Trophoblast cell (in vitro differentiated cells and primary cell): ENCODE data around the gene PLS1.

Source experiments
- DNase-seq, 2 donors: peaks; one replicate each; pipeline ENCODE4 v3.0.0-alpha.2; 2016
- H2AFZ ChIP-seq: 2 replicates; pipeline ENCODE4 v1.6.1; 2013; ENCODE audit warnings: low read length, moderate library complexity, mild to moderate bottlenecking; ENCODE audit not compliant: insufficient read depth, poor library complexity
- H2AK5ac ChIP-seq: 2 replicates; pipeline ENCODE4 v1.6.1; 2013; ENCODE audit warnings: mild to moderate bottlenecking, low read length
- H2BK120ac ChIP-seq: 2 replicates; pipeline ENCODE4 v1.6.1; 2013; ENCODE audit warnings: low read length, mild to moderate bottlenecking, moderate library complexity; ENCODE audit not compliant: insufficient read depth, poor library complexity
- H2BK12ac ChIP-seq: 2 replicates; pipeline ENCODE4 v1.6.1; 2013; ENCODE audit warnings: mild to moderate bottlenecking, low read length, moderate library complexity
- H2BK5ac ChIP-seq: 2 replicates; pipeline ENCODE4 v1.6.1; 2013; ENCODE audit warnings: low read length, low read depth, moderate library complexity, mild to moderate bottlenecking; ENCODE audit not compliant: poor library complexity
- H3K14ac ChIP-seq: 2 replicates; pipeline ENCODE4 v1.6.1; 2013; ENCODE audit warnings: mild to moderate bottlenecking, low read length
- H3K18ac ChIP-seq: 2 replicates; pipeline ENCODE4 v1.6.1; 2013; ENCODE audit warnings: mild to moderate bottlenecking, low read length
- H3K23ac ChIP-seq: 2 replicates; pipeline ENCODE4 v1.6.1; 2013; ENCODE audit warnings: low read length
- H3K27ac ChIP-seq: 2 replicates; pipeline ENCODE4 v1.5.1; 2013; ENCODE audit warnings: low read depth, mild to moderate bottlenecking, inconsistent platforms, low read length, moderate library complexity
- H3K27me3 ChIP-seq: 2 replicates; pipeline ENCODE4 v1.6.1; 2013; ENCODE audit warnings: inconsistent platforms, mild to moderate bottlenecking, low read length, moderate library complexity; ENCODE audit not compliant: insufficient read depth
- H3K36me3 ChIP-seq, 2 experiments: 1 replicate in 1 of 2; 2 replicates in 1 of 2; pipeline ENCODE4 v1.6.1; 2013; ENCODE audit warnings: low read length in 2 of 2, mild to moderate bottlenecking in 2 of 2, moderate library complexity in 1 of 2; ENCODE audit not compliant: insufficient read depth in 2 of 2, control insufficient read depth in 1 of 2
- H3K4ac ChIP-seq: 2 replicates; pipeline ENCODE4 v1.6.1; 2013; ENCODE audit warnings: low read depth, mild to moderate bottlenecking, low read length, moderate library complexity
- H3K4me1 ChIP-seq, 2 experiments: 1 replicate in 1 of 2; 2 replicates in 1 of 2; pipeline ENCODE4 v1.6.1; 2013; ENCODE audit warnings: low read length in 2 of 2, mild to moderate bottlenecking in 2 of 2, moderate library complexity in 1 of 2; ENCODE audit not compliant: insufficient read depth in 2 of 2, control insufficient read depth in 1 of 2
- H3K4me2 ChIP-seq: 2 replicates; pipeline ENCODE4 v1.6.1; 2013; ENCODE audit warnings: inconsistent platforms, mild to moderate bottlenecking, low read length, moderate library complexity
- H3K4me3 ChIP-seq: 2 replicates; pipeline ENCODE4 v1.5.1; 2013; ENCODE audit warnings: mild to moderate bottlenecking, low read depth, low read length, inconsistent platforms
- H3K79me1 ChIP-seq: one replicate; pipeline ENCODE4 v1.6.1; 2013; ENCODE audit warnings: low read length
- H3K79me2 ChIP-seq: 2 replicates; pipeline ENCODE4 v1.6.1; 2013; ENCODE audit warnings: low read length, mild to moderate bottlenecking; ENCODE audit not compliant: control insufficient read depth, insufficient read depth, poor library complexity
- H3K9ac ChIP-seq: 2 replicates; pipeline ENCODE4 v1.6.1; 2013; ENCODE audit warnings: mild to moderate bottlenecking, low read length
- H3K9me3 ChIP-seq: 2 replicates; pipeline ENCODE4 v1.6.1; 2013; ENCODE audit warnings: low read depth, mild to moderate bottlenecking, control low read depth, inconsistent platforms, low read length; ENCODE audit not compliant: insufficient read depth
- H4K12ac ChIP-seq: 2 replicates; pipeline ENCODE4 v1.6.1; 2013; ENCODE audit warnings: low read depth, mild to moderate bottlenecking, low read length, moderate library complexity
- H4K8ac ChIP-seq: 2 replicates; pipeline ENCODE4 v1.6.1; 2013; ENCODE audit warnings: low read depth, mild to moderate bottlenecking, low read length, moderate library complexity
- H4K91ac ChIP-seq: one replicate; pipeline ENCODE4 v1.6.1; 2013; ENCODE audit warnings: low read depth, mild to moderate bottlenecking, low read length, moderate library complexity
- WGBS: extraction: QIAGEN DNeasy Blood & Tissue Kit; methylation state at CpG from one replicate; pipeline ENCODE4 v1.1.7; 2013; ENCODE audit warnings: missing lambda C conversion rate; ENCODE audit not compliant: insufficient read length, insufficient coverage; ENCODE audit errors: extremely low coverage; 5-methylcytosine and 5-hydroxymethylcytosine counted together

PLS1 gene

GRCh38 chr3:142646020-142646785, 50.0 kb downstream of the PLS1 start:
- no peak overlapping the region for H3K14ac ChIP-seq
- peaks cover 0 to 2% of the 10 kb centered on the region in 2 experiments for H3K4me1 ChIP-seq
- no peak overlapping the region for H3K4ac ChIP-seq
- no peak overlapping the region for H3K9ac ChIP-seq
- no peak for DNase-seq
- H2BK120ac ChIP-seq, result no peak overlapping the region
- H3K23ac ChIP-seq, result no peak overlapping the region
- no peak overlapping the region for H2AFZ ChIP-seq
- H3K36me3 ChIP-seq, result no peaks in the 10 kb centered on the region
- H2BK12ac ChIP-seq, result no peak overlapping the region
- no peaks in the 10 kb centered on the region for H3K9me3 ChIP-seq
- no peaks in the 10 kb centered on the region for H3K79me2 ChIP-seq
- no peak overlapping the region for H3K4me2 ChIP-seq
- no peak overlapping the region for H4K12ac ChIP-seq
- no peak overlapping the region for H3K27ac ChIP-seq
- H3K4me3 ChIP-seq, result no peak overlapping the region
- no peak overlapping the region for H3K18ac ChIP-seq
- no CpG with 5 or more reads among the region's 5 CpGs for WGBS
- H4K8ac ChIP-seq, result no peak overlapping the region
- no peaks in the 10 kb centered on the region for H3K79me1 ChIP-seq
- H3K27me3 ChIP-seq, result no peaks in the 10 kb centered on the region
- no peak overlapping the region for H2AK5ac ChIP-seq
- H2BK5ac ChIP-seq, result no peak overlapping the region
- H4K91ac ChIP-seq, result no peak overlapping the region

GRCh38 chr3:142647856-142648255, 51.7 kb downstream of the PLS1 start:
- WGBS, result no CpG with 5 or more reads among the region's 1 CpG
- Histone ChIP-seq H4K12ac (no peak overlapping the region), H3K4me2 (no peak overlapping the region), H3K79me1 (no peaks in the 10 kb centered on the region), H2BK120ac (no peak overlapping the region), H3K27ac (no peak overlapping the region), H2BK5ac (no peak overlapping the region), H2AFZ (no peak overlapping the region), H3K27me3 (no peaks in the 10 kb centered on the region), H2BK12ac (no peak overlapping the region), H3K4me1 (peaks cover 0 to 2% of the 10 kb centered on the region in 2 experiments), H3K79me2 (no peaks in the 10 kb centered on the region), H3K9ac (no peak overlapping the region), H3K36me3 (no peaks in the 10 kb centered on the region), H3K23ac (no peak overlapping the region), H4K91ac (no peak overlapping the region), H3K9me3 (no peaks in the 10 kb centered on the region), H3K18ac (no peak overlapping the region), H4K8ac (no peak overlapping the region), H3K14ac (no peak overlapping the region), H2AK5ac (no peak overlapping the region), H3K4ac (no peak overlapping the region), H3K4me3 (no peak overlapping the region)
- DNase-seq, result no peak

- no peak overlapping the region for H2AFZ ChIP-seq
- H3K4me1 ChIP-seq, result peaks cover 0 to 2% of the 10 kb centered on the region in 2 experiments
- H3K9me3 ChIP-seq, result no peaks in the 10 kb centered on the region
- no peaks in the 10 kb centered on the region for H3K79me1 ChIP-seq
- H2BK5ac ChIP-seq, result no peak overlapping the region
- no peak overlapping the region for H3K27ac ChIP-seq
- no peaks in the 10 kb centered on the region for H3K79me2 ChIP-seq
- H3K27me3 ChIP-seq, result no peaks in the 10 kb centered on the region
- no peak overlapping the region for H3K4me2 ChIP-seq
- no peak overlapping the region for H2BK120ac ChIP-seq
- no CpG with 5 or more reads among the region's 3 CpGs for WGBS
- no peaks in the 10 kb centered on the region for H3K36me3 ChIP-seq
- DNase-seq, result no peak
- H2BK12ac ChIP-seq, result no peak overlapping the region
- H3K9ac ChIP-seq, result no peak overlapping the region
- H4K8ac ChIP-seq, result no peak overlapping the region
- no peak overlapping the region for H2AK5ac ChIP-seq
- no peak overlapping the region for H3K18ac ChIP-seq
- no peak overlapping the region for H4K91ac ChIP-seq
- H3K23ac ChIP-seq, result no peak overlapping the region
- no peak overlapping the region for H3K4ac ChIP-seq
- H4K12ac ChIP-seq, result no peak overlapping the region
- H3K4me3 ChIP-seq, result no peak overlapping the region
- H3K14ac ChIP-seq, result no peak overlapping the region
These were observed 52.8 kb downstream of the PLS1 start for GRCh38 chr3:142648950-142649349.

GRCh38 chr3:142650001-142650693, 54.0 kb downstream of the PLS1 start:
- no peaks in the 10 kb centered on the region for H3K79me2 ChIP-seq
- H2AFZ ChIP-seq, result no peak overlapping the region
- no peak overlapping the region for H2BK5ac ChIP-seq
- H3K4me3 ChIP-seq, result no peak overlapping the region
- no peak overlapping the region for H3K4ac ChIP-seq
- no peak overlapping the region for H3K23ac ChIP-seq
- no peak overlapping the region for H3K4me2 ChIP-seq
- H3K4me1 ChIP-seq, result peaks cover 0 to 2% of the 10 kb centered on the region in 2 experiments
- no peak overlapping the region for H3K14ac ChIP-seq
- H3K9ac ChIP-seq, result no peak overlapping the region
- no peaks in the 10 kb centered on the region for H3K79me1 ChIP-seq
- no peak overlapping the region for H4K91ac ChIP-seq
- H3K27me3 ChIP-seq, result no peaks in the 10 kb centered on the region
- no CpG with 5 or more reads among the region's 6 CpGs for WGBS
- no peaks in the 10 kb centered on the region for H3K9me3 ChIP-seq
- no peak overlapping the region for H2AK5ac ChIP-seq
- H4K8ac ChIP-seq, result no peak overlapping the region
- no peaks in the 10 kb centered on the region for H3K36me3 ChIP-seq
- no peak overlapping the region for H4K12ac ChIP-seq
- no peak overlapping the region for H3K27ac ChIP-seq
- H2BK120ac ChIP-seq, result no peak overlapping the region
- H3K18ac ChIP-seq, result no peak overlapping the region
- no peak for DNase-seq
- H2BK12ac ChIP-seq, result no peak overlapping the region
